ENCODE data around the gene CD109.

CD109 gene

GRCh38 chr6:73704798-73705197 lies 8.8 kb downstream of the CD109 start:
- no peak for TF ChIP-seq ZBTB7A (IDR thresholded peaks at IDR 0.05; ENCODE audit: low read depth)
- TF ChIP-seq, protein P1, sequence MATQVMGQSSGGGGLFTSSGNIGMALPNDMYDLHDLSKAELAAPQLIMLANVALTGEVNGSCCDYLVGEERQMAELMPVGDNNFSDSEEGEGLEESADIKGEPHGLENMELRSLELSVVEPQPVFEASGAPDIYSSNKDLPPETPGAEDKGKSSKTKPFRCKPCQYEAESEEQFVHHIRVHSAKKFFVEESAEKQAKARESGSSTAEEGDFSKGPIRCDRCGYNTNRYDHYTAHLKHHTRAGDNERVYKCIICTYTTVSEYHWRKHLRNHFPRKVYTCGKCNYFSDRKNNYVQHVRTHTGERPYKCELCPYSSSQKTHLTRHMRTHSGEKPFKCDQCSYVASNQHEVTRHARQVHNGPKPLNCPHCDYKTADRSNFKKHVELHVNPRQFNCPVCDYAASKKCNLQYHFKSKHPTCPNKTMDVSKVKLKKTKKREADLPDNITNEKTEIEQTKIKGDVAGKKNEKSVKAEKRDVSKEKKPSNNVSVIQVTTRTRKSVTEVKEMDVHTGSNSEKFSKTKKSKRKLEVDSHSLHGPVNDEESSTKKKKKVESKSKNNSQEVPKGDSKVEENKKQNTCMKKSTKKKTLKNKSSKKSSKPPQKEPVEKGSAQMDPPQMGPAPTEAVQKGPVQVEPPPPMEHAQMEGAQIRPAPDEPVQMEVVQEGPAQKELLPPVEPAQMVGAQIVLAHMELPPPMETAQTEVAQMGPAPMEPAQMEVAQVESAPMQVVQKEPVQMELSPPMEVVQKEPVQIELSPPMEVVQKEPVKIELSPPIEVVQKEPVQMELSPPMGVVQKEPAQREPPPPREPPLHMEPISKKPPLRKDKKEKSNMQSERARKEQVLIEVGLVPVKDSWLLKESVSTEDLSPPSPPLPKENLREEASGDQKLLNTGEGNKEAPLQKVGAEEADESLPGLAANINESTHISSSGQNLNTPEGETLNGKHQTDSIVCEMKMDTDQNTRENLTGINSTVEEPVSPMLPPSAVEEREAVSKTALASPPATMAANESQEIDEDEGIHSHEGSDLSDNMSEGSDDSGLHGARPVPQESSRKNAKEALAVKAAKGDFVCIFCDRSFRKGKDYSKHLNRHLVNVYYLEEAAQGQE (IDR thresholded peaks at IDR 0.05; ENCODE audit: low read depth), result no peak
- TF ChIP-seq, protein P2, sequence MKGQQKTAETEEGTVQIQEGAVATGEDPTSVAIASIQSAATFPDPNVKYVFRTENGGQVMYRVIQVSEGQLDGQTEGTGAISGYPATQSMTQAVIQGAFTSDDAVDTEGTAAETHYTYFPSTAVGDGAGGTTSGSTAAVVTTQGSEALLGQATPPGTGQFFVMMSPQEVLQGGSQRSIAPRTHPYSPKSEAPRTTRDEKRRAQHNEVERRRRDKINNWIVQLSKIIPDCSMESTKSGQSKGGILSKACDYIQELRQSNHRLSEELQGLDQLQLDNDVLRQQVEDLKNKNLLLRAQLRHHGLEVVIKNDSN (IDR thresholded peaks at IDR 0.05), result no peak
- TF ChIP-seq TAF1 (IDR thresholded peaks at IDR 0.05; ENCODE audit: low read depth), result no peak
- TF ChIP-seq YY1 (IDR thresholded peaks at IDR 0.05; ENCODE audit: low read depth), result no peak
- TF ChIP-seq RAD21 (IDR thresholded peaks at IDR 0.05; ENCODE audit: low read depth), result no peak
- no peak for TF ChIP-seq CEBPB (IDR thresholded peaks at IDR 0.05)
- no peak for TF ChIP-seq FOXM1 (IDR thresholded peaks at IDR 0.05; ENCODE audit: borderline replicate concordance, low read depth)
- TF ChIP-seq CREB1 (IDR thresholded peaks at IDR 0.05; ENCODE audit: low read depth), result no peak
- TF ChIP-seq EGR1 (IDR thresholded peaks at IDR 0.05), result no peak
- no peak for TF ChIP-seq TEAD4 (IDR thresholded peaks at IDR 0.05)
- no peak for TF ChIP-seq EP300 (IDR thresholded peaks at IDR 0.05; ENCODE audit: borderline replicate concordance)
- TF ChIP-seq, protein P3, sequence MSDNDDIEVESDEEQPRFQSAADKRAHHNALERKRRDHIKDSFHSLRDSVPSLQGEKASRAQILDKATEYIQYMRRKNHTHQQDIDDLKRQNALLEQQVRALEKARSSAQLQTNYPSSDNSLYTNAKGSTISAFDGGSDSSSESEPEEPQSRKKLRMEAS (IDR thresholded peaks at IDR 0.05), result no peak
- no peak for TF ChIP-seq TCF12 (IDR thresholded peaks at IDR 0.05; ENCODE audit: low read depth)
- TF ChIP-seq NFIC (IDR thresholded peaks at IDR 0.05), result no peak

DNA sequence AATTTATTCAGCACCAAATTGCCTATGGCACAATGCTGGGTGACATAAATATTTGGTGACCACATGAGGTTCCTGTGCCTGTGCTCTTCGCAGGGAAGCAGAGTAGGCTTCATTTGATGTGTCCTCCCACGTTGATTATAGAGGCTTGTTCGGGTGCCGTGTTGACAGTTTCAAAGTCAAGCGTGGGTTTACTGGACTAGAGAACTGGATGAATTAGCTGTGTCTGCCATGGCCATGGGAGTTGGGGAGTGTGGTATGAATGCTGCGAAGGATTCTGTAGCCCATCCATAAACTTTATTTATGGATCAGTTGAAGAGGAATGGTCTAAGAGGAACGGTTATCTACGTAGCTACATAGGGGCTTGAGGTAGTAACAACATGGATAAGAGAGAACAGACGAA lies 11.0 kb downstream of the CD109 start:
- TF ChIP-seq TAF1 (IDR thresholded peaks at IDR 0.05; ENCODE audit: low read depth), result no peak
- no peak for TF ChIP-seq YY1 (IDR thresholded peaks at IDR 0.05; ENCODE audit: low read depth)
- no peak for TF ChIP-seq RAD21 (IDR thresholded peaks at IDR 0.05; ENCODE audit: low read depth)
- TF ChIP-seq, protein P2 (IDR thresholded peaks at IDR 0.05), result no peak
- TF ChIP-seq, protein P3 (IDR thresholded peaks at IDR 0.05), result no peak
- no peak for TF ChIP-seq CREB1 (IDR thresholded peaks at IDR 0.05; ENCODE audit: low read depth)
- TF ChIP-seq ZBTB7A (IDR thresholded peaks at IDR 0.05; ENCODE audit: low read depth), result no peak
- TF ChIP-seq TEAD4 (IDR thresholded peaks at IDR 0.05), result no peak
- TF ChIP-seq EGR1 (IDR thresholded peaks at IDR 0.05), result no peak
- TF ChIP-seq CEBPB (IDR thresholded peaks at IDR 0.05), result no peak
- TF ChIP-seq EP300 (IDR thresholded peaks at IDR 0.05; ENCODE audit: borderline replicate concordance), result no peak
- no peak for TF ChIP-seq FOXM1 (IDR thresholded peaks at IDR 0.05; ENCODE audit: borderline replicate concordance, low read depth)

DNA sequence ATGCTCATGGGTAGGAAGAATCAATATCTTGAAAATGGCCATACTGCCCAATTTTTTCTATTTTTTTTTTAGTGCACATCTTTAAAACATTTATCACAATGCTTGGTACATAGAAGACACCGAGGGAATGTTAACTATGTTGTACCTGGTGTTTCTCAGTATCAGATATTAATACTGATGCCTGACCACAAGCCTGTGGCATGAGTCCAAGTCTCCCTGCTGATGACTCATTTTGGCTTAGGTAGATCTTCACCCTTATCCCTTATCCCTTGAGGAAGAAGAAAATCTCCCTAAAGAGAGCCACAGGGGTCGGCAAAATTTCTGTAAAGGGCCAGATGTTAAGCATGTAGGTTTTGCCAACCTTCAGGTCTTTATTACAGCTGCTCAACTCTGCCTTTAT lies 14.5 kb downstream of the CD109 start:
- TF ChIP-seq RAD21 (IDR thresholded peaks at IDR 0.05; ENCODE audit: low read depth), result no peak
- TF ChIP-seq, protein P3 (IDR thresholded peaks at IDR 0.05), result no peak
- no peak for TF ChIP-seq TEAD4 (IDR thresholded peaks at IDR 0.05)
- TF ChIP-seq FOXM1 (IDR thresholded peaks at IDR 0.05; ENCODE audit: borderline replicate concordance, low read depth), result no peak
- no peak for TF ChIP-seq TAF1 (IDR thresholded peaks at IDR 0.05; ENCODE audit: low read depth)
- TF ChIP-seq, protein P2 (IDR thresholded peaks at IDR 0.05), result no peak
- TF ChIP-seq, protein P1 (IDR thresholded peaks at IDR 0.05; ENCODE audit: low read depth), result no peak
- peak; percentile 41; the same call in 1 of the 2 replicates for TF ChIP-seq NFIC (IDR thresholded peaks at IDR 0.05)

DNA sequence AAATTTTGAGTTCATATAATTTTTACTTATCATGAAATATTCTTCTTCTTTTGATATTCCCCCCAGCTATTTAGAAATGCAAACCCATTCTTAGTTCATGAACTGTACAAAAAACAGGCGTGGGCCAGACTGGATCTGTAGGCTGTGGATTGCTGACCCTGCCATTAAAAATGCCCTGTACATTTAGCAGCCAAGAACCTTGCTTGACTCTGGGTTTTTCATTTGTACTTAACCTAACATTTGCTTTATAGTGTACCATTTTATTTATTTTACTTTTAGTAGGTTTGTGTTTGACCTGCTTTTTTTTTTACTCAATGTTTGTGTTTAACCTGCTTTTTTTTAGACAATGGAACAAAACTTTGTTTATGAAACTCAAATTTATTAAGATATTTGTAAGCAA lies 14.9 kb downstream of the CD109 start:
- TF ChIP-seq ZBTB7A (IDR thresholded peaks at IDR 0.05; ENCODE audit: low read depth) (no peak), NFIC (IDR thresholded peaks at IDR 0.05) (no peak), TAF1 (IDR thresholded peaks at IDR 0.05; ENCODE audit: low read depth) (no peak), TEAD4 (IDR thresholded peaks at IDR 0.05) (no peak), CEBPB (IDR thresholded peaks at IDR 0.05) (no peak), RAD21 (IDR thresholded peaks at IDR 0.05; ENCODE audit: low read depth) (no peak), EGR1 (IDR thresholded peaks at IDR 0.05) (no peak), YY1 (IDR thresholded peaks at IDR 0.05; ENCODE audit: low read depth) (no peak), EP300 (IDR thresholded peaks at IDR 0.05; ENCODE audit: borderline replicate concordance) (no peak), FOXM1 (IDR thresholded peaks at IDR 0.05; ENCODE audit: borderline replicate concordance, low read depth) (no peak), TCF12 (IDR thresholded peaks at IDR 0.05; ENCODE audit: low read depth) (no peak), CREB1 (IDR thresholded peaks at IDR 0.05; ENCODE audit: low read depth) (no peak)
- TF ChIP-seq, protein P2 (IDR thresholded peaks at IDR 0.05), result no peak
- TF ChIP-seq, protein P1 (IDR thresholded peaks at IDR 0.05; ENCODE audit: low read depth), result no peak
- TF ChIP-seq, protein P3 (IDR thresholded peaks at IDR 0.05), result no peak

All from Ishikawa (cell line).